HG02642 (cell line): ENCODE results near the gene HIVEP3.

Experiments
- ATAC-seq: cut with Tn5 transposase; IDR thresholded peaks from one replicate; pipeline ENCODE4 v1.9.1; 2021; ENCODE audit warnings: mild to moderate bottlenecking; ENCODE audit not compliant: unreplicated experiment, poor library complexity

HIVEP3 gene

GRCh38 chr1:41534181-41535076 is 384.3 kb downstream of the HIVEP3 start:
- no peak for ATAC-seq

GRCh38 chr1:41533731-41534080 is 385.0 kb downstream of the HIVEP3 start:
- ATAC-seq: no peak

GRCh38 chr1:41533016-41533730 is 385.5 kb downstream of the HIVEP3 start:
- no peak for ATAC-seq

GRCh38 chr1:41532206-41532975 is 386.3 kb downstream of the HIVEP3 start:
- no peak for ATAC-seq

- ATAC-seq: no peak
Measured at GRCh38 chr1:41530411-41530810, 388.3 kb downstream of the HIVEP3 start.

- ATAC-seq: no peak
Measured at GRCh38 chr1:41529621-41530395, 388.9 kb downstream of the HIVEP3 start.

- ATAC-seq: no peak
Measured at GRCh38 chr1:41528726-41529605, 389.8 kb downstream of the HIVEP3 start.

- no peak for ATAC-seq
Measured at GRCh38 chr1:41528106-41528505, 390.6 kb downstream of the HIVEP3 start.

- no peak for ATAC-seq
Measured at GRCh38 chr1:41526956-41527561, 391.7 kb downstream of the HIVEP3 start.

- ATAC-seq: no peak
Measured at GRCh38 chr1:41525891-41526587, 392.7 kb downstream of the HIVEP3 start.

GRCh38 chr1:41524676-41525675 is 393.7 kb downstream of the HIVEP3 start:
- no peak for ATAC-seq

GRCh38 chr1:41523949-41524675 is 394.6 kb downstream of the HIVEP3 start:
- ATAC-seq: no peak

- no peak for ATAC-seq
Measured at GRCh38 chr1:41523071-41523470, 395.7 kb downstream of the HIVEP3 start.

- no peak for ATAC-seq
Measured at GRCh38 chr1:41521766-41522165, 397.0 kb downstream of the HIVEP3 start.

GRCh38 chr1:41520951-41521752 is 397.6 kb downstream of the HIVEP3 start:
- ATAC-seq: no peak

- no peak for ATAC-seq
Measured at GRCh38 chr1:41519667-41520066, 399.1 kb downstream of the HIVEP3 start.
